ENCODE data around the gene GPRC5A. TPM values are rescaled to one million over a fixed set of nuclear protein-coding genes. Genes with fewer than 3 reads are reported as not detected.

GPRC5A gene
- total and polyA plus RNA-seq, 2 of the 13 experiments (the other 11 are each of a cell fraction or from before 2014, with no cell fraction given), result 0.27 to 3.0 TPM

DNA sequence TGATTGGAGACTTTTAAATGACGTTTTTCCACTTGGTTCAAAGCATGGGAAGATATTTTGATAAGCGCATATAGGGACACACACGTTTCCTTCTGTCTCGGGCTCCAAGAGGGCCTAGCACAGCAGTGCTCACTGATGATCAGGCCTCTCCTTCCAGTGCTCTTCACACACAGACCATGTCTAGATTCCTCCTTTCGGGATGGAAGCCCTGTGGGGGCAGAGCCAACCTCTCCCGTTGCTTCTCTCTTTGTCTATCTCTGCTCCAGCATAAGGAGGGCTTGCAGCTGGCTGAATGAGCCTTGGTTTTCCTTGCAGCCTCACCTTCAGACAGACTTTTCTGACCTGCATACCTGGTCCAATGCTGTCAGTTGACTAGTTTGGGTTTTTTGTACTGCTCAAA is 38.3 kb downstream of the GPRC5A start (continued):
- no peak for TF ChIP-seq TCF7L2 (IDR thresholded peaks at IDR 0.05; ENCODE audit: low read depth, low read length)
- no peak for TF ChIP-seq ZNF282 (IDR thresholded peaks at IDR 0.05; ENCODE audit: partially characterized antibody)
- no peak for TF ChIP-seq KDM4B (CRISPR knock-in tag; IDR thresholded peaks at IDR 0.05)

- no peaks in the 10 kb centered on the region for H4K20me1 ChIP-seq (ENCODE audit: insufficient read depth, low read length)
- ATAC-seq (no peak), FAIRE-seq (no peak), DNase-seq (ENCODE audit: low spot score) (no peak)
- H3K27ac ChIP-seq (ENCODE audit: extremely low read length, insufficient read depth, low read length), result no peak overlapping the region
- H3K36me3 ChIP-seq (replicated peaks in 1 of 2; ENCODE audit: control insufficient read depth in 1 of 2, insufficient read depth in 2 of 2, low read length in 2 of 2), result peaks cover 0 to 6% of the 10 kb centered on the region in 2 experiments; a peak in 1 of 5 replicates
- no peak overlapping the region for H3K4me2 ChIP-seq (ENCODE audit: low read depth, low read length)
- no peak overlapping the region for H3K4me3 ChIP-seq (replicated peaks in 1 of 3; ENCODE audit: insufficient read depth in 1 of 3, low read depth in 2 of 3, low read length in 3 of 3)
- 100% methylated on average over 2 of the region's 2 CpGs for WGBS (ENCODE audit: low lambda C conversion rate)
- in situ Hi-C loops (cut with HindIII; ENCODE audit: extremely low pct_ligation_motif_present, low pct_unique_long_range_greater_than_20kb), result no loop called here
- H3K9ac ChIP-seq (ENCODE audit: insufficient read depth, low read depth, low read length), result no peak overlapping the region
- H2AFZ ChIP-seq (ENCODE audit: low read length), result no peak overlapping the region
- intact Hi-C loops (cut with micrococcal nuclease; ENCODE audit: unreplicated experiment), result no loop called here
- ChIA-PET CTCF (ENCODE audit: low intra/inter-chr PET ratio, low total read pairs) (no interaction called here), POLR2A (no interaction called here)
- no peaks in the 10 kb centered on the region for H3K79me2 ChIP-seq (ENCODE audit: insufficient read depth, low read length)
- H3K27me3 ChIP-seq (ENCODE audit: control insufficient read depth in 1 of 2, insufficient read depth in 2 of 2, low read length in 2 of 2), result no peaks in the 10 kb centered on the region
- H3K4me1 ChIP-seq (ENCODE audit: insufficient read depth, low read length), result peaks cover 15% of the 10 kb centered on the region
- H3K9me3 ChIP-seq (ENCODE audit: low read length), result no peaks in the 10 kb centered on the region
- BruUV-seq (replicated peaks), result no TSS peak
- TF ChIP-seq, protein P1, sequence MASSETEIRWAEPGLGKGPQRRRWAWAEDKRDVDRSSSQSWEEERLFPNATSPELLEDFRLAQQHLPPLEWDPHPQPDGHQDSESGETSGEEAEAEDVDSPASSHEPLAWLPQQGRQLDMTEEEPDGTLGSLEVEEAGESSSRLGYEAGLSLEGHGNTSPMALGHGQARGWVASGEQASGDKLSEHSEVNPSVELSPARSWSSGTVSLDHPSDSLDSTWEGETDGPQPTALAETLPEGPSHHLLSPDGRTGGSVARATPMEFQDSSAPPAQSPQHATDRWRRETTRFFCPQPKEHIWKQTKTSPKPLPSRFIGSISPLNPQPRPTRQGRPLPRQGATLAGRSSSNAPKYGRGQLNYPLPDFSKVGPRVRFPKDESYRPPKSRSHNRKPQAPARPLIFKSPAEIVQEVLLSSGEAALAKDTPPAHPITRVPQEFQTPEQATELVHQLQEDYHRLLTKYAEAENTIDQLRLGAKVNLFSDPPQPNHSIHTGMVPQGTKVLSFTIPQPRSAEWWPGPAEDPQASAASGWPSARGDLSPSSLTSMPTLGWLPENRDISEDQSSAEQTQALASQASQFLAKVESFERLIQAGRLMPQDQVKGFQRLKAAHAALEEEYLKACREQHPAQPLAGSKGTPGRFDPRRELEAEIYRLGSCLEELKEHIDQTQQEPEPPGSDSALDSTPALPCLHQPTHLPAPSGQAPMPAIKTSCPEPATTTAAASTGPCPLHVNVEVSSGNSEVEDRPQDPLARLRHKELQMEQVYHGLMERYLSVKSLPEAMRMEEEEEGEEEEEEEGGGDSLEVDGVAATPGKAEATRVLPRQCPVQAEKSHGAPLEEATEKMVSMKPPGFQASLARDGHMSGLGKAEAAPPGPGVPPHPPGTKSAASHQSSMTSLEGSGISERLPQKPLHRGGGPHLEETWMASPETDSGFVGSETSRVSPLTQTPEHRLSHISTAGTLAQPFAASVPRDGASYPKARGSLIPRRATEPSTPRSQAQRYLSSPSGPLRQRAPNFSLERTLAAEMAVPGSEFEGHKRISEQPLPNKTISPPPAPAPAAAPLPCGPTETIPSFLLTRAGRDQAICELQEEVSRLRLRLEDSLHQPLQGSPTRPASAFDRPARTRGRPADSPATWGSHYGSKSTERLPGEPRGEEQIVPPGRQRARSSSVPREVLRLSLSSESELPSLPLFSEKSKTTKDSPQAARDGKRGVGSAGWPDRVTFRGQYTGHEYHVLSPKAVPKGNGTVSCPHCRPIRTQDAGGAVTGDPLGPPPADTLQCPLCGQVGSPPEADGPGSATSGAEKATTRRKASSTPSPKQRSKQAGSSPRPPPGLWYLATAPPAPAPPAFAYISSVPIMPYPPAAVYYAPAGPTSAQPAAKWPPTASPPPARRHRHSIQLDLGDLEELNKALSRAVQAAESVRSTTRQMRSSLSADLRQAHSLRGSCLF (CRISPR knock-in tag; IDR thresholded peaks at IDR 0.05; ENCODE audit: borderline replicate concordance), result no peak
- no peak for TF ChIP-seq GABPB1 (CRISPR knock-in tag; IDR thresholded peaks at IDR 0.05)
- no peak for TF ChIP-seq MIER3 (CRISPR knock-in tag; IDR thresholded peaks at IDR 0.05; ENCODE audit: borderline replicate concordance)
- TF ChIP-seq FOXK2 (IDR thresholded peaks at IDR 0.05), result no peak
- peak; percentile 99 for TF ChIP-seq ZNF12 (CRISPR knock-in tag; IDR thresholded peaks at IDR 0.05)
- TF ChIP-seq BCLAF1 (IDR thresholded peaks at IDR 0.05), result no peak
- TF ChIP-seq TSC22D2 (CRISPR knock-in tag; IDR thresholded peaks at IDR 0.05; ENCODE audit: borderline replicate concordance), result no peak
- TF ChIP-seq FOXM1 (CRISPR knock-in tag; IDR thresholded peaks at IDR 0.05), result no peak
- TF ChIP-seq ATF7 (IDR thresholded peaks at IDR 0.05), result peak; percentile 59
- no peak for TF ChIP-seq ATF7 (CRISPR knock-in tag; IDR thresholded peaks at IDR 0.05)
- TF ChIP-seq ZFYVE20 (CRISPR knock-in tag; IDR thresholded peaks at IDR 0.05; ENCODE audit: borderline replicate concordance, low read depth), result no peak
- no peak for TF ChIP-seq SIX1 (CRISPR knock-in tag; IDR thresholded peaks at IDR 0.05; ENCODE audit: borderline replicate concordance)
- TF ChIP-seq, protein P2, sequence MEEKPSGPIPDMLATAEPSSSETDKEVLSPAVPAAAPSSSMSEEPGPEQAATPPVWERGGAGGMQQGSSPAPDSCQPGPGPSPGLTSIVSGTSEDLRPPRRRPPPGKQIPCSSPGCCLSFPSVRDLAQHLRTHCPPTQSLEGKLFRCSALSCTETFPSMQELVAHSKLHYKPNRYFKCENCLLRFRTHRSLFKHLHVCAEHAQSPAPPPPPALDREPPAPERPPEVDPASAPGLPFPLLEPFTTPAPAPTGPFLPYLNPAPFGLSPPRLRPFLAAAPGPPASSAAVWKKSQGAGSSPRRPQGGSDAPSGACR (CRISPR knock-in tag; IDR thresholded peaks at IDR 0.05), result no peak
- no peak for TF ChIP-seq SMYD3 (CRISPR knock-in tag; IDR thresholded peaks at IDR 0.05)
Measured at GRCh38 chr12:12930633-12931219, 39.4 kb downstream of the GPRC5A start.
